GM12873 (cell line): ENCODE data around the gene IGF1R.

Experiments used
- CTCF ChIP-seq: IDR thresholded peaks from 2 replicates; pipeline ENCODE4 v1.5.1; 2012; ENCODE audit warnings: low read depth, mild to moderate bottlenecking, moderate library complexity, low read length, control low read depth; ENCODE audit not compliant: insufficient read depth; ENCODE audit errors: missing control alignments

IGF1R gene

GRCh38 chr15:98684995-98685525 is 36.7 kb downstream of the IGF1R start:
- no peak for TF ChIP-seq CTCF

- TF ChIP-seq CTCF: no peak
Observed at GRCh38 chr15:98686983-98687382, 38.6 kb downstream of the IGF1R start.

- TF ChIP-seq CTCF: no peak
Observed at GRCh38 chr15:98689431-98689861, 41.1 kb downstream of the IGF1R start.

- TF ChIP-seq CTCF: no peak
Observed at GRCh38 chr15:98690272-98690950, 42.1 kb downstream of the IGF1R start.

GRCh38 chr15:98692213-98692612 is 43.9 kb downstream of the IGF1R start:
- TF ChIP-seq CTCF: no peak

GRCh38 chr15:98694161-98694560 is 45.8 kb downstream of the IGF1R start:
- TF ChIP-seq CTCF: no peak

GRCh38 chr15:98698792-98699191 is 50.5 kb downstream of the IGF1R start:
- TF ChIP-seq CTCF: no peak
